COR-L47 (cell line): ENCODE data around the gene RASSF5.

Source experiments
- DNase-seq: peaks from one replicate; lab custom pipeline; 2025; lab: John Stamatoyannopoulos, UW

RASSF5 gene

DNA sequence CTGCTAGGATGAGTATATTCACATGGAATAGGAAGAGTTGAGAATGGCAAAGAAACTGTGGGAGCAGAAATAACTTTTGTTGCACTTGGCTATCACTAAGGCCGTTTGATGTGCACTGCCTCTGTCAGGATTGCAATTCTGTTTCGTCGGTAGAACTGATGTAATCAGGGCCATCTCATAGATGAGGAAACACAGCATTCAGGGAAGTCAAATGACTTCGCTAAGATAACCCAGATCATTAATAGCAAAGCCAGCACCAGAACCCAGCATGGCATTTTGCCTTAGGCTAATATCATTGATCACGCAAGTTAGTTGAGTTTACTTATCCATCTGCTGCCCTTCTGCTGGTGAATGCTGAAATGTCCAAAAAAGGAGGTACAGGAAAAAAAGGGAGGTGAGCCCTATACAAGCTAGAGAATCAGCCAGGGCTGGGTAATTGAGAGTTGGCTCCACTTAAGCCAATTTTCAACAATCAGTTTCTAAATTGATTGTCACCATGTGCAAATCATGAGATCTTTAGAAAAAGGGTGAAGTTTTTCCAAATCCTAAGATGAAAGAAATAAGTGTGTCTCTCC lies 7.6 kb downstream of the RASSF5 start:
- DNase-seq, result no peak

GRCh38 chr1:206516728-206516990 lies 9.3 kb downstream of the RASSF5 start:
- DNase-seq, result no peak

- DNase-seq, result no peak
These were observed 10.5 kb downstream of the RASSF5 start for GRCh38 chr1:206517784-206518183.

- no peak for DNase-seq
These were observed 10.9 kb downstream of the RASSF5 start for GRCh38 chr1:206518206-206518605.

GRCh38 chr1:206518743-206519142 lies 11.4 kb downstream of the RASSF5 start:
- DNase-seq, result no peak

DNA sequence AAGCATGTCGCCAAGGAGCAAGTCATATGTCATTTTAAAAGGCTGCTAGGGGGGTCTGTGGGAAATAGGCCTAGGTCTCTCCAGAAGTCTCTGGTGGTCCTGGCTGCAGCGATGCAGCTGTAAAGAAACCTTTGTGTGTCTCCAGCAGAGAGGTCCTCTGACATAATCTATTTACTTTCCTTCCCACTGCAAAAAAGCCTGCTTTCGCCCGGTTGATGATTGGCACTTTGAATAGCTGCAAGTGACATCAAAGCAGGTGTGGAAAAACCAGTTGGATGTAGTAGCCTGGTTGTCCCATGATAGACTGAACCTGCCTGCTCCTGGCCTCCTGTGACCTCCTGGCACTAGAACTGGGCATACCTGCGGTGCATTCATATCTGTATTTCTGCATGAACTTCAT lies 13.8 kb downstream of the RASSF5 start:
- no peak for DNase-seq

DNA sequence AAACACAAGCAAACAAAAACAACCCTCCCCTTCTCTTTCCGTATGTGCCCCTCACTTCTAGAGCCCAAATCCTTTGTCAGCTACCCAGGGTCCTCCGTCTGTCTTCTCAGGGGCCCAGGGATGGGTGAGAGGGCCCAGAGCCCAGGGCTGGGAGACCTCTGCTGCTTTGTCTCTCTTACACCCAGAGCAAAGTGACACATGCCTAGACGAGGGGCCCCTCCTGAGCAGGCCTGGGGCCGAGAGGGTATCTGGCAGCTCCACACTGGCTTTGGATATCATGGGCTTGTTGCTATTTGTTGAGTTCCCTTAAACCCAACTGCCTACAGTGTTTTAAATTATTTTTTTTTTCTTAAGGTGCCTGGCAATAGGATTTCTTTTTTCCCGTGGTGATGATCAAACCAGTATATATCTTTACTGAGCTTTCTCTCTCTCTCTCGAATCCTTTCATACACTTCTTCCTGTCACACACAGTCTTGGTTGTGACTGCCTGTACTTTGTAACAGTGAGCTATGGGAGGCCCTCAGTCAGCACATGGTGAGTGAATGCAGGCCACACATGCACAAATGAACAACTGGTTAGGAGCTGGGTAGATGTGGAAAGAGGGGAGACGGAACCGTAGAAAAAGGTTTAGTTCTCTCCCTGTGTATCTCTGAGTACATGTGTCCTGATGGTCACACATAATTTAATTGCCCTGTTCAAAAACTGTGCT lies 14.5 kb downstream of the RASSF5 start:
- DNase-seq, result no peak

DNA sequence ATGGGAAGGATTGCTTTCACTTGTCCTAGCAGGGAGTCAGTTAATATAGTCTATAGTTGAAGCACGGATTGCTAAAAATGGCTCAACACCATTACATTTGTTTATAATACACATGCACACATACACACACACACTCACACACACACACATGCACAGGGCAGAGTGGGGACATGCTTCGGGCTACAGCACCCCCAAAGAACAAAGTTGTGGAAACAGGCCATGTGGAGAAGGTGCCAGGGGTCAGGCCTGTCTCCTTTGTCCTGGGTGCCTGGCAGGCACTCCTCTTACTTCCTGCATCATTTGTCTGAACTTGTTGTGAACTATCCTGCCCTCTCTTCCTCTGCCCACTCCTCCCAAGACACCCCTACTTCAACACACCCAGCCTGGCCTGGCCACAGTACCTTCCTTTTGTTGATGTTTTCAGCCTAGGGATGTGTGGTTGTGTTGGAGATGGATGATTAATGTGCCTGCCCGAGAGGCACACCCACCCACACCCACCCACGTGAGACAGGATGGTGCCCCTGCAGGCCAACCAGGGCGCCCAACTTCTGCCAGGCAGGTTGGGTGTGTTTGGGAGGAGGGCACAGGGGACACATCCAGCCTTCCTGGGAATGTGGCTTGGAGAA lies 17.5 kb downstream of the RASSF5 start:
- no peak for DNase-seq

DNA sequence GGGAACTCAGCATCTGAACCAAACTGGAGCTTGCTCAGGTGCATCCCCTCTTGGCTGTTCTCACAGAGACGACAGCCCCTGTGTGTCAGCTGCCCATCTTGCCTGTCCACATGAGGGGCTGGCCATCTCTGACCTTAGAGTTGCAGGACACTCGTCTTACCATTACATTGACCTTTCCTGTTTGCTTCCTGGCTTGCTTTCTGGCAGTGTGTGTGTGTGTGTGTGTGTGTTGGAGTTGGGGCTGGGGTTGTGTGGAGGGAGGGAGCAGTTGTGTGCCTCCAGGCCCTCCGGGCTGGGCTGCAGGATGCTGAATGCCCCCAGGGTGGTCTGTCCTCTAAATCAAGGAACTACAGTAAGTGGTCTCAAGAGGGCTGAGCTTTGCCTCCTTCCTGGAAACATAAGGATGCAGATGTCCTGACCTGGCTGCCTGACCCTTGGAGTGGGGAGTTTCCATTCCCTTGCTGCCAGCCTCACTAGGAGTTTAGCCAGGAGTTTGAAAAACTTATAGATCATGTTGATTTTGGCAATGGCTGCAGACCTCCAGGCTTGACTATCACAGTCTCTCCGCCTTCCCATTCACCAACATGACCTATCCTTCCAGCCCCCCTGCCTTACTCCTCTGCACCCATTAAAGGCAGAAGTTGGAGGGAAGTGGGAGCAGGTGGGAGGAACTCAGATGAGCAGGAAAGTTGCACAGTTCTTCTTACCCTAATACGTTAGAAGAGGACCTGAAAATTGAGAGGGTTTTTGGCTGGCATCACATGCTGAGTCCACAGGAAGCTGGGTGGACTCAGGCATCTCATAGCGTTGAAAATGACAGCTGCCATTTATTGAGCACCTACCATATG lies 19.0 kb downstream of the RASSF5 start:
- no peak for DNase-seq

DNA sequence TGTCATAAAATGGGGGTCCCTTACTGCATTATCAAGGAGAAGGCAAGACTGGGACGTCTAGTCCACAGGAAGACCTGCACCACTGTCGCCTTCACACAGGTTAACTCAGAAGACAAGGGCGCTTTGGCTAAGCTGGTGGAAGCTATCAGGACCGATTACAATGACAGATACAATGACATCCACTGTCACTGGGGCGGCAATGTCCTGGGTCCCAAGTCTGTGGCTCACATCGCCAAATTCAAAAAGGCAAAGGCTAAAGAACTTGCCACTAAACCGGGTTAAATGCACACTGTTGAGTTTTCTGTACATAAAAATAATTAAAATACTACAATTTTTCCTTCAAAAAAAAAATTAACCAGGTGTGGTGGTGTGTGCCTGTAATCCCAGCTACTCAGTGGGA lies 22.1 kb downstream of the RASSF5 start:
- DNase-seq, result no peak

DNA sequence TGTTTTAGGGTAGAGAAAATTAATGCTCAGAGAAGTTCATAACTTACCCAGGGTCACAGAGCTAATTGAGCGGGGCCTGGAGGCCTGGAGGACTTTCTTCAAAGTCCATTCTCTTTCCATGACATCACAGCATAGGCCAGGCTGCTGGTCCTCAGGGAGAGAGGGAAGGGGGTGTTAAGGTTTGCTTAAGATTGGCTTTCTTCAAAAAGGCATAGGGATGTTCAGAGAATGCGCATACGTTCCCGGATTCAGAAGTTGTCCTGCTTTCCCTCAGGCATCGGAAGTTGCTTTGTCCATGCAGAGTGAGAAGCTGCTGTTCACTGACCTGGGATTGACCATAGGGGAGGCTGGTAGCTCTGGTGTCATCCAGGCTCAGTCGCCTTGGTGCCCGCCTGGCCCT lies 25.0 kb downstream of the RASSF5 start:
- no peak for DNase-seq

GRCh38 chr1:206534552-206534951 lies 27.2 kb downstream of the RASSF5 start:
- DNase-seq, result no peak

DNA sequence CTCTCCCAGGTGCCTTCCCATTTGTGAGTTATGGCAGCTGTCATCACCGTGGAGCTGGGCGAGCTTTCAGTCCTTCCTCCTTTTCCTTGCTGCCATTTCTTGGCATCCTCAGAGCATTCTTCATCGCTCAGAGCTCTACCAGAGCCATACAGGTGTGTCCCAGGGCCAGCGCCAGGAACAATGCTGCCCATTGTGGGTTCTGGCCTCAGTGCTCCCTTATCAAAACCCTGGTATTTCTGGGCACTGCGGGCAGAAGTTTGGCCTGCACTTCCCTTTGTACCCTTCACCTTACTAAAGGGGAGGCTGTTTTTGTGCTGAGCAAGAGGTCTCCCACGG lies 28.5 kb downstream of the RASSF5 start:
- DNase-seq, result no peak

- DNase-seq, result no peak
These were observed 29.8 kb downstream of the RASSF5 start for GRCh38 chr1:206537141-206537540.

DNA sequence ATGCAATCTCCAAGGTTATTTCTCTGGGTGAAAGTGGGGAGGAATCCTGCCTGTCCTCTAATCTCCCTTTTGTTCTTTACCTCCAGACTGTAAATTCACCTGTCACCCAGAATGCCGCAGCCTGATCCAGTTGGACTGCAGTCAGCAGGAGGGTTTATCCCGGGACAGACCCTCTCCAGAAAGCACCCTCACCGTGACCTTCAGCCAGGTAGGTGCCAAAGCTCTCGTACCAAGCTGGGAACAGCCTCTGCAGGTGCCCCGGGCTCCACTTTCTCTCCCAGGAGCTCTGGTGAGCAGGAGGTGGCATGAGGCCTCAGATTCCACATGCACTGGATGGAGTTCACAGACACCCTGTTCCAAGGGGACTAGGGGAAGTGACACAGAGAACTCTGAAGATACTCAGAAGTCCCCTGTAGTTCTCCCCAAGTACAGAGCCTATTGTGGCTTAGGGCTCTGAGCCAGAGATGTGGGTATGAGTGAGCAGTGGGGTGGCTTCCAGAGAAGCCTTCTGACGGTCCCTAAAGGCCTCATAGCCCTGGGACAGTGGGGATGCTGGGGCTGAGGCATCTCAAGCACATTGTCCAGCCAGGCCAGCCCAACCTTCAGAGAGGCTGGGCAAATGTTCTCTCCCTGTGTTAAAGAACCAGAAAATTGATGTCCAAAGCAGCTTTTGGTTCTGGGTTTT lies 30.9 kb downstream of the RASSF5 start:
- DNase-seq, result no peak

DNA sequence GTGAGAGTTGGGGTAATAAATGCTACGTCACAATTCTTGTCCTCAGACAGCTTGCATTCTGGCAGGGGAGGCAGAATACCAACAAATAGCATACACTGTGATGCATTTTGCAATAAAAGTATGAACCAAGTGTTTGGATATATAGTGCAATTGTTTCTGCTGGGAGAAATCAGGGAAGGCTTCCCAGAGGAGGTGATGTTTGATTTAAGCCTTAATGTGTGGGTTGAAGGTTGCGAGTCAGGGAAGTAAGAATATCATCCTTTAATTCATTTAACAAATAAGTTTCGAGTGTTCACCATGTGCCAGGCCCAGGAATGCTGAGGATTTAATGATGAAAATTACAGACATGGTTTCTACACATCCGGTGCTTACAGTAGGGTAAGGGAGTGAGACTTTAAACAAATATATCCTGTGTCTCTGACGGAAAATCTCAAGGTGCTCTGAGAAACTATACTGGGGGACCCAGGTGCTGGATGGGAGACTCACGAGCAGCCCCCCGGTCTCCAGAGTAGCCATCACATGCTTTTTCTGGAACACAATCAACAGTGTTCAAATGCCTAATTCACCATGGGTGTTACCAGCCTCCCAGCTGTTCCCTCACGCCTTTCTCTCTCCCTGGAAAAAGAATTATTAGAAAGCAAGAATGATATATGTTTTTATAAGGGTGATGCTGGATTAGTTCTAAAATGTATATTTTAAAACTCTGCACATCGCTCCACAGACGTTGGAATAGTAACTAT lies 31.7 kb downstream of the RASSF5 start:
- DNase-seq, result no peak

GRCh38 chr1:206540044-206540780 lies 32.9 kb downstream of the RASSF5 start:
- DNase-seq, result no peak

GRCh38 chr1:206541236-206541833 lies 34.0 kb downstream of the RASSF5 start:
- no peak for DNase-seq

DNA sequence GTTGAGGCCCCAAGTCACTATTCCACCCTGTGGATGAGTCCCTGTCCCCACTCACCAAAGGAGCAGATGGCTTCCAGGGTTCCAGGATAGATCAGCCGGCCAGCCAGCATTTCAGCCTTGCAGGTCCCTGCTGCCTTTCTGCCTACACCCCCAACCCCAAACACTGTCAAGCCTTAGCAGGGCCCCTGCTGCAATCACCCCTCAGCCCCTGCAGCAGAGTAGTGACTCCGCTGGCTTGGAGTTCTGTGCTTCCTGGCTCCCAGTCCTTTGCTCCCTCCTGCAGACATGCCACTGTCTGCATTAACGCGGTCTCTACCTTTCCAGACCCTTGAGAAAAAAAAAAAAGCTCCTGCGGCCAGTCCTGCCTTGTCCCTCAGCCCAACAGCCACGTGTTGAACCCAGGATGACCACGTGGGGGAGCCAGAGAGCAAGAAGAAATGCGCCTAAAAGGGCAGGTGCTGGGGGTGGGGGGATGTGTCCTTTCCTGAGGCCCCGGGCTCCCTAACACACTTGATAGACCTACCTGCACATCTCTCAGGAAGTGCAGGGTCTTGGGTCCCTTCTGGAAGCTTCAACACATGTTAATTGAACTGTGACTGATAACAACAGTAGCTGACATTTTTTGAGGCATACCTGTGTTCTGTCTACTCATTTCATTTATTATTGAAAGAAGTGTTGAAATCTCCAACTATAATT lies 37.4 kb downstream of the RASSF5 start:
- peak; percentile 61 for DNase-seq

DNA sequence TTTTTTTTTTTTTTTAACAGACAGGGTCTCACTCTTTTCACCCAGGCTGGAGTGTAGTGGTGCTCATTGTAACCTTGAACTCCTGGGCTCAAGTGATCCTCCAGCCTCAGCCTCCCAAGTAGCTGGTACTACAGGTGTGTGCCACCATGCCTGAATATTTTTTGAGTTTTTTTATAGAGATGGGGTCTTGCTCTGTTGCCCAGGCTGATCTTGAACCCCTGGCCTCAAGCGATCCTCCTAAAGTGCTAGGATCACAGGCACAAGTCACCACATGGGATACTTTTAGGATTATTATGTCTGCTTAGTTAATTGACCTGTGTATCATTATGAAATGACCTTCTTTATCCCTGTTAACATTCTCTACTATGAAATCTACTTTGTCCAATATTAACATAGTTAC lies 38.0 kb downstream of the RASSF5 start:
- no peak for DNase-seq
